HG03457 (cell line): ENCODE results near the gene STX17.
"Not testable (repeated sequence)": the region's sequence is repeated elsewhere in the genome, so short reads cannot be mapped to it uniquely, and the experiment has no call there.

ENCODE experiments used
- ATAC-seq: cut with Tn5 transposase; IDR thresholded peaks from one replicate; pipeline ENCODE4 v1.9.1; 2021; ENCODE audit warnings: moderate number of reproducible peaks; ENCODE audit not compliant: unreplicated experiment

The STX17 gene

GRCh38 chr9:99966716-99967115, 60.3 kb downstream of the STX17 start:
- ATAC-seq, result no peak

GRCh38 chr9:99967457-99967856, 61.0 kb downstream of the STX17 start:
- no peak for ATAC-seq

GRCh38 chr9:99970481-99970880, 64.0 kb downstream of the STX17 start:
- ATAC-seq, result no peak

- ATAC-seq, result no peak
Observed at GRCh38 chr9:99971410-99971809, 65.0 kb downstream of the STX17 start.

- ATAC-seq, result no peak
Observed at GRCh38 chr9:99973455-99973854, 67.0 kb downstream of the STX17 start.

GRCh38 chr9:99977033-99977792, 70.8 kb downstream of the STX17 start:
- no peak for ATAC-seq

- no peak for ATAC-seq
Observed at GRCh38 chr9:99978221-99978620, 71.8 kb downstream of the STX17 start.

- ATAC-seq, result no peak
Observed at GRCh38 chr9:99980598-99980997, 74.1 kb downstream of the STX17 start.

GRCh38 chr9:99986642-99987041, 80.2 kb downstream of the STX17 start:
- ATAC-seq, result no peak

- not testable (repeated sequence) for ATAC-seq
Observed at GRCh38 chr9:99990508-99990907, 84.1 kb downstream of the STX17 start.

GRCh38 chr9:99998266-99998665, 91.8 kb downstream of the STX17 start:
- no peak for ATAC-seq

GRCh38 chr9:99998866-99999265, 92.4 kb downstream of the STX17 start:
- no peak for ATAC-seq

- ATAC-seq, result no peak
Observed at GRCh38 chr9:99999797-100000196, 93.3 kb downstream of the STX17 start.

GRCh38 chr9:100011062-100011681, 104.7 kb downstream of the STX17 start:
- no peak for ATAC-seq

- no peak for ATAC-seq
Observed at GRCh38 chr9:100012279-100012678, 105.8 kb downstream of the STX17 start.

- no peak for ATAC-seq
Observed at GRCh38 chr9:100013573-100013972, 107.1 kb downstream of the STX17 start.

- no peak for ATAC-seq
Observed at GRCh38 chr9:100014846-100015245, 108.4 kb downstream of the STX17 start.

GRCh38 chr9:100019541-100019940, 113.1 kb downstream of the STX17 start:
- ATAC-seq, result no peak
